ENCODE results near the gene ZSWIM8.
"Not testable (repeated sequence)": the region's sequence is repeated elsewhere in the genome, so short reads cannot be mapped to it uniquely, and the experiment has no call there.

The ZSWIM8 gene

GRCh38 chr10:73791871-73792400 is 6.5 kb downstream of the ZSWIM8 start:
- Histone ChIP-seq H3K9ac (ENCODE audit: low read length) (no peak overlapping the region), H4K20me1 (ENCODE audit: insufficient read depth, low read length) (peaks cover 2% of the 10 kb centered on the region; the same call in 1 of the 2 replicates), H3K4me3 (ENCODE audit: low read length) (no peak overlapping the region), H3K9me3 (replicated peaks; ENCODE audit: insufficient read depth, low read length) (no peaks in the 10 kb centered on the region), H3K27me3 (replicated peaks; ENCODE audit: insufficient read depth, low read length) (no peaks in the 10 kb centered on the region), H2AFZ (ENCODE audit: low read length) (no peak overlapping the region), H3K9me2 (replicated peaks; ENCODE audit: insufficient read depth, low read length) (no peaks in the 10 kb centered on the region), H3K4me2 (ENCODE audit: low read depth, low read length) (no peak overlapping the region), H3K79me2 (ENCODE audit: low read length) (peaks cover 16% of the 10 kb centered on the region), H3K27ac (ENCODE audit: low read length) (no peak overlapping the region), H3K4me1 (ENCODE audit: low read length) (no peaks in the 10 kb centered on the region), H3K36me3 (replicated peaks; ENCODE audit: insufficient read depth, low read length) (no peaks in the 10 kb centered on the region; the same call in 1 of the 2 replicates), H3F3A (ENCODE audit: insufficient read depth, low read length) (no peaks in the 10 kb centered on the region)
- DNase-seq, result no peak
- TF ChIP-seq EZH2phosphoT487 (IDR thresholded peaks at IDR 0.05; ENCODE audit: low read length) (no peak), CTCF (IDR thresholded peaks at IDR 0.05; ENCODE audit: low read length) (no peak), EZH2 (optimal IDR thresholded peaks at IDR 0.05; ENCODE audit: low read depth, low read length) (no peak)

- TF ChIP-seq CTCF (IDR thresholded peaks at IDR 0.05; ENCODE audit: low read length), result no peak
- TF ChIP-seq EZH2 (optimal IDR thresholded peaks at IDR 0.05; ENCODE audit: low read depth, low read length), result no peak
- TF ChIP-seq EZH2phosphoT487 (IDR thresholded peaks at IDR 0.05; ENCODE audit: low read length), result no peak
- H3K36me3 ChIP-seq (replicated peaks; ENCODE audit: insufficient read depth, low read length), result no peaks in the 10 kb centered on the region; the same call in 1 of the 2 replicates
- no peak overlapping the region for H3K27ac ChIP-seq (ENCODE audit: low read length)
- no peaks in the 10 kb centered on the region for H3K9me3 ChIP-seq (replicated peaks; ENCODE audit: insufficient read depth, low read length)
- H3K9ac ChIP-seq (ENCODE audit: low read length), result no peak overlapping the region
- no peak overlapping the region for H3K4me2 ChIP-seq (ENCODE audit: low read depth, low read length)
- no peaks in the 10 kb centered on the region for H3K9me2 ChIP-seq (replicated peaks; ENCODE audit: insufficient read depth, low read length)
- H3K27me3 ChIP-seq (replicated peaks; ENCODE audit: insufficient read depth, low read length), result no peaks in the 10 kb centered on the region
- no peak overlapping the region for H3K4me3 ChIP-seq (ENCODE audit: low read length)
- no peaks in the 10 kb centered on the region for H3K4me1 ChIP-seq (ENCODE audit: low read length)
- no peaks in the 10 kb centered on the region for H3F3A ChIP-seq (ENCODE audit: insufficient read depth, low read length)
- peaks cover 2% of the 10 kb centered on the region; the same call in 1 of the 2 replicates for H3K79me2 ChIP-seq (ENCODE audit: low read length)
- H2AFZ ChIP-seq (ENCODE audit: low read length), result no peak overlapping the region
- peaks cover 2% of the 10 kb centered on the region; the same call in 1 of the 2 replicates for H4K20me1 ChIP-seq (ENCODE audit: insufficient read depth, low read length)
- DNase-seq, result no peak
Observed at GRCh38 chr10:73793456-73793855, 8.1 kb downstream of the ZSWIM8 start.

GRCh38 chr10:73795491-73795890 is 10.1 kb downstream of the ZSWIM8 start:
- H3K4me2 ChIP-seq (ENCODE audit: low read depth, low read length); H3K79me2 ChIP-seq (ENCODE audit: low read length); H3K4me3 ChIP-seq (ENCODE audit: low read length); H3K9me2 ChIP-seq (replicated peaks; ENCODE audit: insufficient read depth, low read length); H3K9me3 ChIP-seq (replicated peaks; ENCODE audit: insufficient read depth, low read length); H3F3A ChIP-seq (ENCODE audit: insufficient read depth, low read length); H4K20me1 ChIP-seq (ENCODE audit: insufficient read depth, low read length); DNase-seq; H2AFZ ChIP-seq (ENCODE audit: low read length); H3K27ac ChIP-seq (ENCODE audit: low read length); H3K9ac ChIP-seq (ENCODE audit: low read length); H3K4me1 ChIP-seq (ENCODE audit: low read length); H3K27me3 ChIP-seq (replicated peaks; ENCODE audit: insufficient read depth, low read length); H3K36me3 ChIP-seq (replicated peaks; ENCODE audit: insufficient read depth, low read length): not testable (repeated sequence)

GRCh38 chr10:73796035-73796434 is 10.6 kb downstream of the ZSWIM8 start:
- H3K4me1 ChIP-seq (ENCODE audit: low read length); H3K9me2 ChIP-seq (replicated peaks; ENCODE audit: insufficient read depth, low read length); H2AFZ ChIP-seq (ENCODE audit: low read length); H4K20me1 ChIP-seq (ENCODE audit: insufficient read depth, low read length); DNase-seq; H3F3A ChIP-seq (ENCODE audit: insufficient read depth, low read length); H3K4me2 ChIP-seq (ENCODE audit: low read depth, low read length); H3K27me3 ChIP-seq (replicated peaks; ENCODE audit: insufficient read depth, low read length); H3K36me3 ChIP-seq (replicated peaks; ENCODE audit: insufficient read depth, low read length); H3K27ac ChIP-seq (ENCODE audit: low read length); H3K9me3 ChIP-seq (replicated peaks; ENCODE audit: insufficient read depth, low read length); H3K79me2 ChIP-seq (ENCODE audit: low read length); H3K9ac ChIP-seq (ENCODE audit: low read length); H3K4me3 ChIP-seq (ENCODE audit: low read length): not testable (repeated sequence)

Data from MM.1S (cell line).